GM12878 (cell line): ENCODE data around the gene PPP2R2B. TPM values are rescaled to one million over a fixed set of nuclear protein-coding genes. Genes with fewer than 3 reads are reported as not detected.

Source experiments
- ATAC-seq: fragments of 200-7000 bp; cut with Tn5 transposase; 3 replicates; pipeline ENCODE4 v1.9.1; 2020; ENCODE audit warnings: mild to moderate bottlenecking, moderate library complexity
- BruUV-seq: library from RNA; stranded (reverse); fragments of 400-500 nt; replicated peaks from 2 replicates; lab custom pipeline; 2021; lab: Mats Ljungman, UMichigan
- CTCF ChIA-PET: fragments of 300-600 bp; sonication (Branson Sonifier 250); formaldehyde crosslinking; extraction: SDS; loops from one replicate; lab custom pipeline; 2021; ENCODE audit warnings: inconsistent platforms; lab: Yijun Ruan, JAX
- POLR2A ChIA-PET: fragments of 350-600 bp; formaldehyde crosslinking; extraction: SDS; loops from one replicate; lab custom pipeline; 2021; ENCODE audit warnings: inconsistent platforms; lab: Charles Lee
- RAD21 ChIA-PET: fragments of 300-600 bp; sonication (Branson Sonifier 250); formaldehyde crosslinking; loops from one replicate; lab custom pipeline; 2023; ENCODE audit warnings: antibody characterized with exemption; ENCODE audit not compliant: unreplicated experiment; lab: Charles Lee
- SMC1A ChIA-PET: fragments of 300-600 bp; sonication (Branson Sonifier 250); formaldehyde crosslinking; loops from one replicate; lab custom pipeline; 2023; ENCODE audit not compliant: unreplicated experiment, uncharacterized antibody; lab: Charles Lee
- DNase-seq: peaks from one replicate; pipeline ENCODE4 v3.0.0-alpha.2; 2011; ENCODE audit warnings: low read depth, low spot score
- FAIRE-seq: peaks from 3 replicates; lab custom pipeline; 2011; peaks lifted over from hg19 to GRCh38; lab: Jason Lieb, UNC
- H2AFZ ChIP-seq: 2 replicates; pipeline ENCODE4 v1.6.0; 2011; ENCODE audit warnings: low read depth, low read length, control low read depth; ENCODE audit not compliant: control insufficient read depth
- H3K27ac ChIP-seq: 2 replicates; pipeline ENCODE4 v1.5.1; 2011; ENCODE audit warnings: control low read depth; ENCODE audit not compliant: control insufficient read depth, insufficient read depth
- H3K27me3 ChIP-seq, 2 experiments: replicated peaks in 1 of 2; 2 replicates each; pipeline versions ENCODE4 v1.6.0 to v1.6.1; 2011; ENCODE audit warnings: low read length in 1 of 2; ENCODE audit not compliant: control insufficient read depth in 2 of 2, insufficient read depth in 2 of 2
- H3K36me3 ChIP-seq, 2 experiments: 2 replicates each; pipeline ENCODE4 v1.5.1; 2011; ENCODE audit warnings: low read length in 1 of 2; ENCODE audit not compliant: control insufficient read depth in 2 of 2, insufficient read depth in 2 of 2
- H3K4me1 ChIP-seq: 2 replicates; pipeline ENCODE4 v1.6.1; 2011; ENCODE audit warnings: mild to moderate bottlenecking, low read length, moderate library complexity, mixed read lengths; ENCODE audit not compliant: control insufficient read depth, insufficient read depth
- H3K4me2 ChIP-seq: 2 replicates; pipeline ENCODE4 v1.6.0; 2011; ENCODE audit warnings: control low read depth; ENCODE audit not compliant: control insufficient read depth, insufficient read depth
- H3K4me3 ChIP-seq: fragments of 200-600 bp; sonication (generic); 2 replicates; pipeline ENCODE4 v1.5.1; 2016
- H3K79me2 ChIP-seq: 2 replicates; pipeline ENCODE4 v1.6.0; 2011; ENCODE audit warnings: low read length; ENCODE audit not compliant: control insufficient read depth, insufficient read depth
- H3K9ac ChIP-seq: 2 replicates; pipeline ENCODE4 v1.8.0; 2011; ENCODE audit warnings: low read length, control low read depth, mixed read lengths; ENCODE audit not compliant: control insufficient read depth, insufficient read depth
- H3K9me3 ChIP-seq: replicated peaks from 3 replicates; pipeline ENCODE4 v1.5.1; 2011; ENCODE audit warnings: mild to moderate bottlenecking, low read length; ENCODE audit not compliant: control insufficient read depth, insufficient read depth
- H4K20me1 ChIP-seq: 2 replicates; pipeline ENCODE4 v1.6.0; 2011; ENCODE audit not compliant: control insufficient read depth, insufficient read depth
- FOS ChIP-seq: IDR thresholded peaks from 3 replicates; pipeline ENCODE4 v1.6.1; 2011; ENCODE audit warnings: borderline replicate concordance; ENCODE audit not compliant: insufficient read length; ENCODE audit errors: extremely low read depth
- MLLT1 ChIP-seq: fragments of 450-650 bp; IDR thresholded peaks from 2 replicates; pipeline ENCODE4 v1.6.1; 2016; ENCODE audit warnings: mild to moderate bottlenecking
- ZBTB40 ChIP-seq: fragments of 450-650 bp; IDR thresholded peaks from 2 replicates; pipeline ENCODE4 v1.6.1; 2016; ENCODE audit warnings: mild to moderate bottlenecking, moderate library complexity, borderline replicate concordance
- WGBS: methylation state at CpG from one replicate; pipeline ENCODE4 v1.1.6; 2016; ENCODE audit warnings: low lambda C conversion rate; ENCODE audit not compliant: insufficient replicate concordance, insufficient coverage; ENCODE audit errors: missing lambda C conversion rate; 5-methylcytosine and 5-hydroxymethylcytosine counted together
- in situ Hi-C: fragments of 300-500 bp; cut with MboI; formaldehyde crosslinking; loops from 9 replicates; pipeline ENCODE4 v1.14.3; 2018; ENCODE audit warnings: mixed read lengths
- intact Hi-C: fragments of 100-400 bp; cut with micrococcal nuclease; formaldehyde crosslinking; loops from one replicate; pipeline ENCODE4 v1.14.2; 2022; ENCODE audit not compliant: unreplicated experiment
- polyA plus RNA-seq, 11 experiments: library from polyadenylated mRNA; depleted of rRNA in 4 of 11; unstranded in 6 of 11; stranded (reverse) in 5 of 11; fragments of >200 nt; fragmentation: Nextera tagmentation in 4 of 11; fragmentation: Illumina TruSeq in 1 of 11; extraction: Ambion mirVana in 4 of 11; extraction: Trizol in 1 of 11; gene quantifications; 1 replicate in 1 of 11; 2 replicates in 10 of 11; pipeline versions ENCODE4 v1.2.1 to v1.2.3, GENCODE V29; 2011 to 2016; ENCODE audit warnings: inconsistent platforms in 2 of 11, missing spikeins in 2 of 11, low read depth in 1 of 11
- total RNA-seq, 4 experiments: library from RNA; depleted of rRNA in 3 of 4; stranded (reverse); fragments of >200 nt in 3 of 4; fragmentation: Illumina TruSeq in 1 of 4; extraction: Trizol in 1 of 4; gene quantifications; 2 replicates each; pipeline versions ENCODE4 v1.2.1 to v1.2.3, GENCODE V29; 2013 to 2021

Gene PPP2R2B
- total and polyA plus RNA-seq, 10 of the 15 experiments (the other 5 are each of a cell fraction or from before 2014, with no cell fraction given): not detected

- BruUV-seq: no TSS peak
- Histone ChIP-seq H3K36me3 (no peaks in the 10 kb centered on the region), H3K4me1 (no peaks in the 10 kb centered on the region), H3K27me3 (no peaks in the 10 kb centered on the region; a peak in 1 of 4 replicates), H2AFZ (no peak overlapping the region), H3K27ac (no peak overlapping the region), H3K4me3 (no peak overlapping the region), H3K9ac (no peak overlapping the region), H3K9me3 (no peaks in the 10 kb centered on the region), H3K4me2 (no peak overlapping the region), H3K79me2 (no peaks in the 10 kb centered on the region), H4K20me1 (no peaks in the 10 kb centered on the region)
- ChIA-PET SMC1A (no interaction called here), POLR2A (no interaction called here), CTCF (no interaction called here), RAD21 (interaction anchor here (0.9 kb wide), 1 partner anchor 41 kb away, joined by 3 read pairs; no protein-coding TSS in a partner anchor)
- TF ChIP-seq ZBTB40 (no peak), MLLT1 (no peak), FOS (no peak)
- WGBS: 16% methylated on average over 3 of the region's 3 CpGs
- ATAC-seq (no peak), FAIRE-seq (no peak), DNase-seq (no peak)
- intact Hi-C loops (loop anchor here (5.0 kb wide), 1 partner anchor 908 kb away; no protein-coding TSS in a partner anchor), in situ Hi-C loops (no loop called here)
These were observed 248.1 kb downstream of the PPP2R2B start for GRCh38 chr5:146630472-146630871.
